Neural progenitor cell (in vitro differentiated cells): ENCODE data around the gene ST8SIA4.
"Not testable (repeated sequence)": the region's sequence is repeated elsewhere in the genome, so short reads cannot be mapped to it uniquely, and the experiment has no call there.

Source experiments
- EZH2 ChIP-seq: fragments of 200-600 bp; sonication (generic); IDR thresholded peaks from 2 replicates; pipeline ENCODE4 v1.6.1; 2017; ENCODE audit warnings: antibody characterized with exemption, mild to moderate bottlenecking, moderate library complexity
- EZH2phosphoT487 ChIP-seq: fragments of 200-600 bp; sonication (generic); IDR thresholded peaks from 2 replicates; pipeline ENCODE4 v1.6.1; 2017; ENCODE audit warnings: antibody characterized with exemption
- TF ChIP-seq, protein P1 (sequence below): fragments of 200-600 bp; sonication (generic); IDR thresholded peaks from 2 replicates; pipeline ENCODE4 v1.5.1; 2017; ENCODE audit warnings: antibody characterized with exemption, mild to moderate bottlenecking

DNA sequence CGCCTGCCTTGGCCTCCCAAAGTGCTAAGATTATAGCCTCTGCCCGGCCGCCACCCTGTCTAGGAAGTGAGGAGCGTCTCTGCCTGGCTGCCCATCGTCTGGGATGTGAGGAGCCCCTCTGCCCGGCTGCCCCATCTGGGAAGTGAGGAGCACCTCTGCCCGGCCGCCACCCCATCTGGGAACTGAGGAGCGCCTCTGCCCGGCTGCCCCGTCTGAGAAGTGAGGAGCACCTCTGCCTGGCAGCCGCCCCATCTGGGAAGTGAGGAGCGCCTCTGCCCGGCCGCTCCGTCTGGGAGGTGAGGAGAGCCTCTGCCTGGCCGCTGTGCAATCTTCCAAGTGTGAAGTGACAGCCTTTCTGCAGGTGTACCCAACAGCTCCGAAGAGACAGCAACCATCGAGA lies 117.5 kb downstream of the ST8SIA4 start:
- not testable (repeated sequence) for TF ChIP-seq EZH2, EZH2phosphoT487
- TF ChIP-seq, protein P1, sequence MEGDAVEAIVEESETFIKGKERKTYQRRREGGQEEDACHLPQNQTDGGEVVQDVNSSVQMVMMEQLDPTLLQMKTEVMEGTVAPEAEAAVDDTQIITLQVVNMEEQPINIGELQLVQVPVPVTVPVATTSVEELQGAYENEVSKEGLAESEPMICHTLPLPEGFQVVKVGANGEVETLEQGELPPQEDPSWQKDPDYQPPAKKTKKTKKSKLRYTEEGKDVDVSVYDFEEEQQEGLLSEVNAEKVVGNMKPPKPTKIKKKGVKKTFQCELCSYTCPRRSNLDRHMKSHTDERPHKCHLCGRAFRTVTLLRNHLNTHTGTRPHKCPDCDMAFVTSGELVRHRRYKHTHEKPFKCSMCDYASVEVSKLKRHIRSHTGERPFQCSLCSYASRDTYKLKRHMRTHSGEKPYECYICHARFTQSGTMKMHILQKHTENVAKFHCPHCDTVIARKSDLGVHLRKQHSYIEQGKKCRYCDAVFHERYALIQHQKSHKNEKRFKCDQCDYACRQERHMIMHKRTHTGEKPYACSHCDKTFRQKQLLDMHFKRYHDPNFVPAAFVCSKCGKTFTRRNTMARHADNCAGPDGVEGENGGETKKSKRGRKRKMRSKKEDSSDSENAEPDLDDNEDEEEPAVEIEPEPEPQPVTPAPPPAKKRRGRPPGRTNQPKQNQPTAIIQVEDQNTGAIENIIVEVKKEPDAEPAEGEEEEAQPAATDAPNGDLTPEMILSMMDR, result not testable (repeated sequence)
